Activated CD8-positive, alpha-beta memory T cell treated with anti-CD3 and anti-CD28 coated beads, Interleukin-2, amount 10 ng/mL, durations not matched to agents 7 days and 5 days (primary cell): ENCODE data around the gene GFOD2. TPM values are rescaled to one million over a fixed set of nuclear protein-coding genes. Genes with fewer than 3 reads are reported as not detected.

ENCODE experiments used
- ATAC-seq: fragments of 150-1000 bp; cut with Tn5 transposase; one replicate; pipeline ENCODE4 v1.10.0; 2021; ENCODE audit warnings: moderate library complexity
- CTCF ChIA-PET: fragments of 350-600 bp; sonication (Branson Sonifier 250); formaldehyde crosslinking; loops from one replicate; lab custom pipeline; 2021; ENCODE audit warnings: antibody characterized with exemption; lab: Charles Lee
- DNase-seq: peaks from one replicate; pipeline ENCODE4 v3.0.0-alpha.2; 2020
- H3K27ac Mint-ChIP-seq: one replicate; pipeline ENCODE4 v1.8.0; 2021; ENCODE audit warnings: mild to moderate bottlenecking, mixed read lengths
- H3K27me3 Mint-ChIP-seq: one replicate; pipeline ENCODE4 v1.8.0; 2021; ENCODE audit warnings: mixed read lengths
- H3K36me3 Mint-ChIP-seq: one replicate; pipeline ENCODE4 v1.8.0; 2021; ENCODE audit warnings: mild to moderate bottlenecking, mixed read lengths
- H3K4me1 Mint-ChIP-seq: one replicate; pipeline ENCODE4 v1.8.0; 2021; ENCODE audit warnings: mixed read lengths
- H3K4me3 Mint-ChIP-seq: one replicate; pipeline ENCODE4 v1.8.0; 2021; ENCODE audit warnings: mild to moderate bottlenecking, moderate library complexity, mixed read lengths
- H3K9me3 Mint-ChIP-seq: one replicate; pipeline ENCODE4 v1.8.0; 2022; ENCODE audit warnings: low read depth, mixed read lengths
- total RNA-seq, 2 experiments: library from RNA; stranded (reverse); gene quantifications; one replicate each; pipeline ENCODE4 v1.2.3, GENCODE V29; 2021

Gene GFOD2
- total RNA-seq, 2 experiments from 2014 or later: 15.1 to 15.8 TPM

DNA sequence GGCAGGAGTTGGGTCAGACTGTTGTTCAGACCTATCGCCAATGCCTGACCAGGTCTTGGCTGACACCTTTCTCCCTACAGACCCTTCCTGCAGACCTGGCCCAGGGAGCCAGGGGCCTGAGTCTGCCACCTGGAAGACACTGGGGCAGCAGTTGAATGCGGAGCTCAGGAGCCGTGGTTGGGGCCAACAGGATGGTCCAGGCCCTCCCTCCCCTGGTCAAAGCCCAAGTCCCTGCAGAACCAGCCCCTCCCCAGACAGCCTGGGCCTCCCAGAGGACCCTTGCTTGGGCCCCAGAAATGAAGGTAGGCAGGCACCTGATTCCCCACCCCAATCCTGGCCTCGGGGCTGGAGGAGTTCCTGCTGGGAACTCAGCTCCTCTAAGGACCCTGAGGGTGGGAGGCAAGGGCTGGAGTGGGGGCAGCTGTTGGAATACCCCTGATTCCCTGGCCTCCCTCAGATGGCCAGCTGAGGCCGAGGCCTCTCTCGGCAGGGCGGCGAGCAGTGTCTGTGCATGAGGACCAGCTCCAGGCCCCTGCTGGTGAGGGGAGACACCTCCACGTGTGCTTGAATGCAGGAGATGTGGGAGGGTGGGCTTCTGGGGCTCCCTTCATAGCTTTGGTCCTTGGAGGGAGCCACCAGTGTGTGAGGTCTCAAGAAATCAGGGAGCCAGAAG, 62.6 kb downstream of the GFOD2 start:
- DNase-seq (no peak), ATAC-seq (no peak)
- Mint-ChIP-seq H3K27ac (no peak overlapping the region), H3K27me3 (no peaks in the 10 kb centered on the region), H3K9me3 (no peaks in the 10 kb centered on the region), H3K36me3 (peaks cover 21% of the 10 kb centered on the region), H3K4me1 (peaks cover 16% of the 10 kb centered on the region), H3K4me3 (no peak overlapping the region)
- CTCF ChIA-PET: interaction anchor here (0.7 to 17.7 kb wide), 4 partner anchors 11 to 135 kb away, joined by 3 to 199 read pairs (median 4); partner anchors contain the start of gene CARMIL2

GRCh38 chr16:67655363-67655762, 63.8 kb downstream of the GFOD2 start:
- H3K27me3 Mint-ChIP-seq: no peaks in the 10 kb centered on the region
- peaks cover 12% of the 10 kb centered on the region for H3K4me1 Mint-ChIP-seq
- no peaks in the 10 kb centered on the region for H3K9me3 Mint-ChIP-seq
- CTCF ChIA-PET: interaction anchor here (1.5 kb wide), 1 partner anchor 11 kb away, joined by 4 read pairs; the partner anchor contains the start of gene CARMIL2
- DNase-seq (no peak), ATAC-seq (no peak)
- no peak overlapping the region for H3K27ac Mint-ChIP-seq
- H3K4me3 Mint-ChIP-seq: no peak overlapping the region
- H3K36me3 Mint-ChIP-seq: peaks cover 26% of the 10 kb centered on the region

- H3K27ac Mint-ChIP-seq: no peak overlapping the region
- H3K9me3 Mint-ChIP-seq: no peaks in the 10 kb centered on the region
- DNase-seq (no peak), ATAC-seq (no peak)
- H3K4me1 Mint-ChIP-seq: peaks cover 11% of the 10 kb centered on the region
- H3K4me3 Mint-ChIP-seq: no peak overlapping the region
- no peaks in the 10 kb centered on the region for H3K27me3 Mint-ChIP-seq
- CTCF ChIA-PET: no interaction called here
- H3K36me3 Mint-ChIP-seq: peaks cover 30% of the 10 kb centered on the region
Measured at GRCh38 chr16:67654403-67654911, 64.7 kb downstream of the GFOD2 start.

DNA sequence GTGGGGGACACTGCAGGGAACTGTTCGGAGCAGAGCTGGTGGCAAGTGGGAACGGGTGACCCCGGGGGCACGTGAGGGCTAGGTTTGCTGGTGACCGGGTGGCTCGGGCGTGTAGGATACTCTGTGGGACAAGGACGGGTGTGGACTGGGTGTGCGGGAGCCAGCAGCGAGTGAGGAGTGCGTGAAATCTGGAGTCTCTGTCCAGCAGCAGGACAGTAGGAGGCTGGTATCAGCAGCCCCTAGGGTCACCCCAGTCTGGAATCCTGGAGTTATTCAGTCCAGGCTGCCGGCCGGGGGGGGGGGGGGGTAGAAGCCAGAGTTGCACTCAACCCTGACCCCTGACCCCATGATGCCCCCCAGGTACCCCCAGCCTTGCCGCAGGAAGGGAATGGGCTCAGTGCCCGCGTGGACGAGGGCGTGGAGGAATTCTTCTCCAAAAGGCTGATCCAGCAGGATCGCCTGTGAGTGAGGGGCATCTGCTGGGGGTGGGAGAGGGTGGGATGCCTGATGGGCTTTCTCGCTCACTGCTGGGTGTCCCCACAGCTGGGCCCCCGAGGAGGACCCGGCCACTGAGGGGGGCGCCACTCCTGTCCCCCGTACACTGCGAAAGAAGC, 65.2 kb downstream of the GFOD2 start:
- H3K27me3 Mint-ChIP-seq: no peaks in the 10 kb centered on the region
- DNase-seq (no peak), ATAC-seq (no peak)
- no peak overlapping the region for H3K4me3 Mint-ChIP-seq
- peaks cover 7% of the 10 kb centered on the region for H3K4me1 Mint-ChIP-seq
- CTCF ChIA-PET: no interaction called here
- H3K36me3 Mint-ChIP-seq: peaks cover 32% of the 10 kb centered on the region
- H3K9me3 Mint-ChIP-seq: no peaks in the 10 kb centered on the region
- no peak overlapping the region for H3K27ac Mint-ChIP-seq

GRCh38 chr16:67653128-67653788, 65.9 kb downstream of the GFOD2 start:
- Mint-ChIP-seq H3K4me1 (peaks cover 3% of the 10 kb centered on the region), H3K36me3 (peaks cover 34% of the 10 kb centered on the region), H3K4me3 (no peak overlapping the region), H3K27ac (no peak overlapping the region), H3K9me3 (no peaks in the 10 kb centered on the region), H3K27me3 (no peaks in the 10 kb centered on the region)
- ATAC-seq (no peak), DNase-seq (no peak)
- CTCF ChIA-PET: interaction anchor here (0.9 kb wide), 1 partner anchor 106 kb away, joined by 3 read pairs; no protein-coding TSS in a partner anchor

DNA sequence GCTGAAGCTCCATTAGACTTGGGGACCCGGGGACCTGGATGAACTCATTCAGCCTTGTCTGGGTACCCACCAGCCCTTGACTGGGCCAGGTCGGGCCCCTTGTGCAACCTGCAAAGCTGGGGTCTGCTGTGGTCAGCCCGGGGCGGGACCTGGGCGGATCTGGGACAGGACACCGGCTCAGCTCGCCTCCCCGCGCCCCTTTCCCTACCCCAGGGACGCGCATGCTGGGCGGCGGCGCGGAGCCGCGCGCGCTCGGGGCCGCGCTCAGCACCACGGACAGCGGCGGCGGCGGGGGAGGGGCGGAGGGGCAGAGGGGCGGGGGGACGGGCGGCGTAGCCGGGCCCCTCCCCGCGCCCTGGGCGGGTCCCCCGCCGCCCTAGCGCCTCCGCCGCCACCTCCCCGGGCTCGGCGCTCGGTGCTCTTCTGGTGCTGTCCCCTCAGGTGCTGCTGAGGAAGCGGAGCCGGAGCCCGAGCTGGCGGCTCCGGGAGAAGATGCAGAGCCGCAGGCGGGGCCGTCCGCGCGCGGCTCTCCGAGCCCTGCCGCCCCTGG, 66.5 kb downstream of the GFOD2 start:
- Mint-ChIP-seq H3K4me3 (no peak overlapping the region), H3K9me3 (no peaks in the 10 kb centered on the region), H3K36me3 (peaks cover 34% of the 10 kb centered on the region), H3K27me3 (no peaks in the 10 kb centered on the region), H3K27ac (no peak overlapping the region), H3K4me1 (peaks cover 3% of the 10 kb centered on the region)
- CTCF ChIA-PET: interaction anchor here (0.9 to 2.4 kb wide), 4 partner anchors 10 to 132 kb away, joined by 3 to 10 read pairs (median 4); no protein-coding TSS in a partner anchor
- ATAC-seq (no peak), DNase-seq (no peak)

DNA sequence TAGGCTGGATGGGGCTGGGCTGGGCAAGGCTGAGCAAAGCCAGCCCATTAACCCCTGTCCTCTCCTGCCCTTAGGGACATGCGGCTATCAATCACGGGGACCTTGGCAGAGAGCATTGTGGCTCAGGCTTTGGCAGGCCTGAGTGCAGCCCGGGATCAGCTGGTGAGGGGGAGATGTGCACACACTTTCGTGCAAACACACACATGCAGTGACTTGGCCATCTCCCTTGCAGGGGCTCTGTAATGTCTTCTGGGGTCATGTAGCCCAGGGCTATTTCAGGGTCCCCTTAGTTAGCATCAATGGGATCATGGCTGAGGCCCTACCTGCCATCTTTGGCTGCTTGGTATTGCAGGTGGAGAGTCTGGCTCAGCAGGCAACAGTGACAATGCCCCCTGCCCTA, 67.3 kb downstream of the GFOD2 start:
- H3K36me3 Mint-ChIP-seq: peaks cover 34% of the 10 kb centered on the region
- no peak for DNase-seq
- no peak for ATAC-seq
- H3K4me3 Mint-ChIP-seq: no peak overlapping the region
- H3K27me3 Mint-ChIP-seq: no peaks in the 10 kb centered on the region
- H3K9me3 Mint-ChIP-seq: no peaks in the 10 kb centered on the region
- peaks cover 3% of the 10 kb centered on the region for H3K4me1 Mint-ChIP-seq
- CTCF ChIA-PET: interaction anchor here (1.2 to 2.4 kb wide), 3 partner anchors 11 to 131 kb away, joined by 3 to 10 read pairs (median 5); no protein-coding TSS in a partner anchor
- H3K27ac Mint-ChIP-seq: no peak overlapping the region

DNA sequence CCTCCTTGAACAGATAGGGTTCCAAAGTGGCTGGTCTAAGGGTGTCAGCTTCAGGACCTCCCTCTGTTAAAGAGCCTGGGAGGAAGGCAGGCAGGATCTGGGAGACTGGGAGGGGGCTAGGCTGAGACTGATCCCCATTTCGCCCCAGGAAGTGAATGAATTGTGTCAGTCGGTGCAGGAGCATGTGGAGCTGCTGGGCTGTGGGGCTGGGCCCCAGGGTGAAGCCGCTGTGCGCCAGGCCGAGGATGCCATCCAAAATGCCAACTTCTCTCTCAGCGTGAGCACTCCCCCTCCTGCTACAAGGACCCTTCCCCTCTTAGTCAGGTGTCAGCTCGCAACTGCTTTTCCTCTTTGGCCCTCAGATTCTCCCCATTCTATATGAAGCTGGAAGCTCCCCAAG, 68.1 kb downstream of the GFOD2 start:
- no peak for DNase-seq
- H3K36me3 Mint-ChIP-seq: peaks cover 35% of the 10 kb centered on the region
- no peak overlapping the region for H3K4me3 Mint-ChIP-seq
- no peak for ATAC-seq
- CTCF ChIA-PET: interaction anchor here (0.7 to 2.4 kb wide), 3 partner anchors 11 to 130 kb away, joined by 4 to 10 read pairs (median 5); no protein-coding TSS in a partner anchor
- no peaks in the 10 kb centered on the region for H3K9me3 Mint-ChIP-seq
- H3K27ac Mint-ChIP-seq: no peak overlapping the region
- no peaks in the 10 kb centered on the region for H3K27me3 Mint-ChIP-seq
- peaks cover 9% of the 10 kb centered on the region for H3K4me1 Mint-ChIP-seq

DNA sequence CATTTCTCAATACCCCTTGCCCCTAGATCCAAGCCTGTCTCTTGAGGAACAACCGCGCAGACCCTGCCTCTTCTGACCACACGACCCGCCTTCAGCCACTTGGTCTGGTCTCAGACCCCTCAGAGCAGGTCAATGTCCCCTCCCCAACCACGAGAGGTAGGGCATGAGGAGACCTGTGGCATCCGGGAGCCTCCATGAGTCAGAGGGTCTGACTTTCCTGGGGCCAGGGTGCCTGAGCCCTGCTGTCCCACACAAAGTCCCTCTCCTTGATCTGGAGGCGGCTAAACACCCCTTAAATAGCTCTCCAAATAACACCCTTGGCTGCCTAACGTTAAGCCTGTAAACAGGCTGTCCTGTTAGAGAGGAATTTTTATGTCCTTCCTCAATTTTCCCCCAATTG, 69.1 kb downstream of the GFOD2 start:
- H3K27me3 Mint-ChIP-seq: no peaks in the 10 kb centered on the region
- no peaks in the 10 kb centered on the region for H3K9me3 Mint-ChIP-seq
- H3K4me3 Mint-ChIP-seq: no peak overlapping the region
- no peak overlapping the region for H3K27ac Mint-ChIP-seq
- DNase-seq (no peak), ATAC-seq (no peak)
- CTCF ChIA-PET: no interaction called here
- H3K4me1 Mint-ChIP-seq: peaks cover 12% of the 10 kb centered on the region
- H3K36me3 Mint-ChIP-seq: peaks cover 29% of the 10 kb centered on the region

- H3K4me3 Mint-ChIP-seq: no peak overlapping the region
- peaks cover 27% of the 10 kb centered on the region for H3K36me3 Mint-ChIP-seq
- no peaks in the 10 kb centered on the region for H3K27me3 Mint-ChIP-seq
- no peak for ATAC-seq
- peaks cover 13% of the 10 kb centered on the region for H3K4me1 Mint-ChIP-seq
- no peak overlapping the region for H3K27ac Mint-ChIP-seq
- no peaks in the 10 kb centered on the region for H3K9me3 Mint-ChIP-seq
- no peak for DNase-seq
- CTCF ChIA-PET: no interaction called here
Measured at GRCh38 chr16:67649494-67649931, 69.6 kb downstream of the GFOD2 start.

DNA sequence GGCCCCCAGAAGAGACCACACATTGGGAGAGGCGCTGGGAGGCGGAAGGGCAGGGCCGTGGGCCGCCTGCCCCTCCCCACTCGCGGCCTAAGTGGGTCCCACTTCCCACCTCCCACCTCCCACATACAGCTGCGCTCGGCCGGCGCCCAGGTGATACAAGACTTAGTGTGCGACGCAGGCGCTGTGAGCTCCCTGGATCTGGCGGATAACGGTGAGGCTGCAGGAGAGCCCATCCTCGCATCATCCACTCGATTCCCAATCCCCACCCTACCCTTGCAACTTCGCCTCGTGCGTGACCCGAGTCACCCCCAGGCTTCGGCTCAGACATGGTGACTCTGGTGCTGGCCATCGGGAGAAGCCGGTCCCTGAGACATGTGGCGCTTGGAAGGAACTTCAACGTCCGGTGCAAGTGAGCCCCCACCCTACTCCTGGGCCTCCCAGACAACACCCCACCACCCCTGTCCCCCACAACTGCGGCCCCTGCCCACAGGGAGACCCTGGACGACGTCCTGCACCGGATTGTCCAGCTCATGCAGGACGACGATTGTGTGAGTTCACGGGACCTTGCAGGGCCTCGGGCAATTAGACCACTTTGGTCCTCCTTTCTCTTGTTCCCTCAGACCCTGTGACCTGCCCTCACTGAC, 70.2 kb downstream of the GFOD2 start:
- no peak for DNase-seq
- Mint-ChIP-seq H3K27ac (no peak overlapping the region), H3K27me3 (no peaks in the 10 kb centered on the region), H3K4me3 (no peak overlapping the region), H3K9me3 (no peaks in the 10 kb centered on the region), H3K4me1 (peaks cover 18% of the 10 kb centered on the region), H3K36me3 (peaks cover 25% of the 10 kb centered on the region)
- ATAC-seq: no peak
- CTCF ChIA-PET: interaction anchor here (1.3 to 11.4 kb wide), 3 partner anchors 86 to 127 kb away, joined by 4 to 307 read pairs (median 7); partner anchors contain the start of gene CTCF

- no peak for DNase-seq
- Mint-ChIP-seq H3K36me3 (peaks cover 22% of the 10 kb centered on the region), H3K9me3 (no peaks in the 10 kb centered on the region), H3K4me1 (peaks cover 18% of the 10 kb centered on the region), H3K27ac (no peak overlapping the region), H3K27me3 (no peaks in the 10 kb centered on the region), H3K4me3 (no peak overlapping the region)
- no peak for ATAC-seq
- CTCF ChIA-PET: interaction anchor here (1.3 to 11.4 kb wide), 4 partner anchors 86 to 134 kb away, joined by 4 to 307 read pairs (median 6); partner anchors contain the start of gene CTCF
Measured at GRCh38 chr16:67648088-67648763, 70.9 kb downstream of the GFOD2 start.
